Activated T-cell treated with anti-CD3 and anti-CD28 coated beads, Interleukin-2, amount 50 U/mL, for 24 hours (primary cell): ENCODE data around the gene CEP63.
"Not testable (repeated sequence)": the region's sequence is repeated elsewhere in the genome, so short reads cannot be mapped to it uniquely, and the experiment has no call there.

Source experiments
- DNase-seq: peaks from one replicate; pipeline ENCODE4 v3.0.0-alpha.2; 2020
- H3K27ac Mint-ChIP-seq: 2 replicates; pipeline ENCODE4 v1.8.0; 2020; ENCODE audit warnings: mild to moderate bottlenecking, mixed read lengths
- H3K27me3 Mint-ChIP-seq: 2 replicates; pipeline ENCODE4 v1.8.0; 2020; ENCODE audit warnings: mixed read lengths
- H3K36me3 Mint-ChIP-seq: 2 replicates; pipeline ENCODE4 v1.8.0; 2020; ENCODE audit warnings: low read depth, mixed read lengths
- H3K4me1 Mint-ChIP-seq: 2 replicates; pipeline ENCODE4 v1.8.0; 2020; ENCODE audit warnings: low read depth, mixed read lengths
- H3K4me3 Mint-ChIP-seq: 2 replicates; pipeline ENCODE4 v1.8.0; 2020; ENCODE audit warnings: mild to moderate bottlenecking, moderate library complexity, mixed read lengths
- H3K9me3 Mint-ChIP-seq: 2 replicates; pipeline ENCODE4 v1.8.0; 2020; ENCODE audit warnings: mixed read lengths

The CEP63 gene

GRCh38 chr3:134552784-134553183 lies 66.9 kb downstream of the CEP63 start:
- H3K36me3 Mint-ChIP-seq = peaks cover 69% of the 10 kb centered on the region
- H3K9me3 Mint-ChIP-seq = peaks cover 5% of the 10 kb centered on the region
- H3K27ac Mint-ChIP-seq = no peak overlapping the region
- no peaks in the 10 kb centered on the region for H3K4me1 Mint-ChIP-seq
- no peaks in the 10 kb centered on the region for H3K27me3 Mint-ChIP-seq
- H3K4me3 Mint-ChIP-seq = no peak overlapping the region
- DNase-seq = no peak

GRCh38 chr3:134559591-134559990 lies 73.7 kb downstream of the CEP63 start:
- Mint-ChIP-seq H3K36me3 (peaks cover 64% of the 10 kb centered on the region), H3K27me3 (no peaks in the 10 kb centered on the region), H3K4me3 (no peak overlapping the region), H3K4me1 (no peaks in the 10 kb centered on the region), H3K27ac (no peak overlapping the region), H3K9me3 (no peaks in the 10 kb centered on the region)
- DNase-seq = no peak

GRCh38 chr3:134562055-134562454 lies 76.2 kb downstream of the CEP63 start:
- no peak overlapping the region for H3K27ac Mint-ChIP-seq
- no peaks in the 10 kb centered on the region for H3K27me3 Mint-ChIP-seq
- no peak overlapping the region for H3K4me3 Mint-ChIP-seq
- DNase-seq = no peak
- H3K4me1 Mint-ChIP-seq = no peaks in the 10 kb centered on the region
- H3K9me3 Mint-ChIP-seq = peaks cover 2% of the 10 kb centered on the region
- H3K36me3 Mint-ChIP-seq = peaks cover 53% of the 10 kb centered on the region

- H3K36me3 Mint-ChIP-seq = peaks cover 47% of the 10 kb centered on the region
- no peaks in the 10 kb centered on the region for H3K27me3 Mint-ChIP-seq
- H3K4me1 Mint-ChIP-seq = no peaks in the 10 kb centered on the region
- DNase-seq = no peak
- H3K4me3 Mint-ChIP-seq = no peak overlapping the region
- H3K27ac Mint-ChIP-seq = no peak overlapping the region
- H3K9me3 Mint-ChIP-seq = peaks cover 6% of the 10 kb centered on the region
Measured at GRCh38 chr3:134563601-134564000, 77.7 kb downstream of the CEP63 start.

GRCh38 chr3:134564991-134565390 lies 79.1 kb downstream of the CEP63 start:
- Mint-ChIP-seq H3K27me3 (no peaks in the 10 kb centered on the region), H3K4me3 (no peak overlapping the region), H3K4me1 (no peaks in the 10 kb centered on the region), H3K9me3 (peaks cover 12% of the 10 kb centered on the region), H3K36me3 (peaks cover 34% of the 10 kb centered on the region), H3K27ac (no peak overlapping the region)
- DNase-seq = no peak

- Mint-ChIP-seq H3K4me3 (no peak overlapping the region), H3K27ac (no peak overlapping the region), H3K9me3 (peaks cover 25% of the 10 kb centered on the region), H3K27me3 (no peaks in the 10 kb centered on the region), H3K4me1 (no peaks in the 10 kb centered on the region), H3K36me3 (peaks cover 8% of the 10 kb centered on the region)
- DNase-seq = no peak
Measured at GRCh38 chr3:134567605-134568004, 81.7 kb downstream of the CEP63 start.

- DNase-seq = no peak
- Mint-ChIP-seq H3K27me3 (no peaks in the 10 kb centered on the region), H3K4me1 (no peaks in the 10 kb centered on the region), H3K27ac (no peak overlapping the region), H3K36me3 (peaks cover 2% of the 10 kb centered on the region), H3K9me3 (peaks cover 28% of the 10 kb centered on the region), H3K4me3 (no peak overlapping the region)
Measured at GRCh38 chr3:134568790-134569189, 82.9 kb downstream of the CEP63 start.

GRCh38 chr3:134569899-134570298 lies 84.0 kb downstream of the CEP63 start:
- DNase-seq, H3K27me3 Mint-ChIP-seq, H3K4me1 Mint-ChIP-seq, H3K4me3 Mint-ChIP-seq, H3K27ac Mint-ChIP-seq, H3K36me3 Mint-ChIP-seq: not testable (repeated sequence)
- peaks cover 28% of the 10 kb centered on the region for H3K9me3 Mint-ChIP-seq

GRCh38 chr3:134576426-134576825 lies 90.6 kb downstream of the CEP63 start:
- no peak overlapping the region for H3K27ac Mint-ChIP-seq
- no peak for DNase-seq
- H3K27me3 Mint-ChIP-seq = no peaks in the 10 kb centered on the region
- no peaks in the 10 kb centered on the region for H3K4me1 Mint-ChIP-seq
- no peak overlapping the region for H3K4me3 Mint-ChIP-seq
- peaks cover 6% of the 10 kb centered on the region for H3K9me3 Mint-ChIP-seq
- no peaks in the 10 kb centered on the region for H3K36me3 Mint-ChIP-seq

GRCh38 chr3:134576831-134577230 lies 91.0 kb downstream of the CEP63 start:
- H3K36me3 Mint-ChIP-seq = no peaks in the 10 kb centered on the region
- no peak overlapping the region for H3K27ac Mint-ChIP-seq
- DNase-seq = no peak
- H3K4me3 Mint-ChIP-seq = no peak overlapping the region
- no peaks in the 10 kb centered on the region for H3K27me3 Mint-ChIP-seq
- no peaks in the 10 kb centered on the region for H3K4me1 Mint-ChIP-seq
- peaks cover 6% of the 10 kb centered on the region for H3K9me3 Mint-ChIP-seq

- Mint-ChIP-seq H3K4me3 (no peak overlapping the region), H3K36me3 (no peaks in the 10 kb centered on the region), H3K4me1 (no peaks in the 10 kb centered on the region), H3K27ac (no peak overlapping the region), H3K9me3 (peaks cover 2% of the 10 kb centered on the region), H3K27me3 (no peaks in the 10 kb centered on the region)
- no peak for DNase-seq
Measured at GRCh38 chr3:134579141-134579665, 93.3 kb downstream of the CEP63 start.

GRCh38 chr3:134590766-134591165 lies 104.9 kb downstream of the CEP63 start:
- H3K4me3 Mint-ChIP-seq = no peak overlapping the region
- no peaks in the 10 kb centered on the region for H3K36me3 Mint-ChIP-seq
- H3K27me3 Mint-ChIP-seq = no peaks in the 10 kb centered on the region
- no peaks in the 10 kb centered on the region for H3K9me3 Mint-ChIP-seq
- H3K4me1 Mint-ChIP-seq = no peaks in the 10 kb centered on the region
- H3K27ac Mint-ChIP-seq = no peak overlapping the region
- DNase-seq = no peak

GRCh38 chr3:134592806-134593205 lies 106.9 kb downstream of the CEP63 start:
- Mint-ChIP-seq H3K4me1 (no peaks in the 10 kb centered on the region), H3K27ac (no peak overlapping the region), H3K9me3 (no peaks in the 10 kb centered on the region), H3K36me3 (no peaks in the 10 kb centered on the region), H3K27me3 (no peaks in the 10 kb centered on the region), H3K4me3 (no peak overlapping the region)
- no peak for DNase-seq

GRCh38 chr3:134594331-134594741 lies 108.5 kb downstream of the CEP63 start:
- no peaks in the 10 kb centered on the region for H3K27me3 Mint-ChIP-seq

GRCh38 chr3:134594986-134595385 lies 109.1 kb downstream of the CEP63 start:
- H3K4me1 Mint-ChIP-seq, H3K9me3 Mint-ChIP-seq, H3K36me3 Mint-ChIP-seq, H3K27ac Mint-ChIP-seq, H3K27me3 Mint-ChIP-seq, H3K4me3 Mint-ChIP-seq, DNase-seq: not testable (repeated sequence)

More at GRCh38 chr3:134594331-134594741, 108.5 kb downstream of the CEP63 start:
- H3K9me3 Mint-ChIP-seq = no peaks in the 10 kb centered on the region
- no peak for DNase-seq
- H3K36me3 Mint-ChIP-seq = no peaks in the 10 kb centered on the region
- no peak overlapping the region for H3K27ac Mint-ChIP-seq
- no peak overlapping the region for H3K4me3 Mint-ChIP-seq
- H3K4me1 Mint-ChIP-seq = no peaks in the 10 kb centered on the region

- no peak for DNase-seq
- Mint-ChIP-seq H3K36me3 (no peaks in the 10 kb centered on the region), H3K4me3 (no peak overlapping the region), H3K4me1 (peaks cover 8% of the 10 kb centered on the region), H3K9me3 (no peaks in the 10 kb centered on the region), H3K27ac (no peak overlapping the region), H3K27me3 (peaks cover 10% of the 10 kb centered on the region)
Measured at GRCh38 chr3:134597390-134597970, 111.6 kb downstream of the CEP63 start.
